IMR-90 (cell line): ENCODE results near the gene FALEC.

Experiments used
- ELK1 ChIP-seq: fragments of 150-350 bp; IDR thresholded peaks from 2 replicates; pipeline ENCODE4 v1.6.1; 2016; ENCODE audit warnings: low read depth, mild to moderate bottlenecking, low read length, moderate library complexity, borderline replicate concordance
- MAFK ChIP-seq: IDR thresholded peaks from 2 replicates; pipeline ENCODE4 v1.6.1; 2012; ENCODE audit warnings: low read depth, low read length, improper control_type of control experiment
- MAZ ChIP-seq: IDR thresholded peaks from 2 replicates; pipeline ENCODE4 v1.6.1; 2012; ENCODE audit warnings: low read depth, mild to moderate bottlenecking, low read length, improper control_type of control experiment, moderate library complexity, borderline replicate concordance
- NFE2L2 ChIP-seq: fragments of 150-350 bp; IDR thresholded peaks from 2 replicates; pipeline ENCODE4 v1.6.1; 2016; ENCODE audit warnings: low read depth, mild to moderate bottlenecking, low read length
- POLR2A ChIP-seq: IDR thresholded peaks from 2 replicates; pipeline ENCODE4 v1.6.1; 2012; ENCODE audit warnings: mild to moderate bottlenecking, low read depth, low read length
- TF ChIP-seq, protein P1 (sequence below): conservative IDR thresholded peaks from 2 replicates; pipeline ENCODE4 v1.5.1; 2012; ENCODE audit warnings: mild to moderate bottlenecking, low read depth, low read length, improper control_type of control experiment

GRCh38 chr1:150567717-150568593 lies 52.4 kb downstream of the FALEC start:
- TF ChIP-seq NFE2L2 (0 out of 2 replicates have a peak, but pooled peaks have one; percentile 16), ELK1 (no peak), POLR2A (peak; percentile 61), MAFK (no peak), MAZ (peak; percentile 67; the same call in 1 of the 2 replicates)
- TF ChIP-seq, protein P1, sequence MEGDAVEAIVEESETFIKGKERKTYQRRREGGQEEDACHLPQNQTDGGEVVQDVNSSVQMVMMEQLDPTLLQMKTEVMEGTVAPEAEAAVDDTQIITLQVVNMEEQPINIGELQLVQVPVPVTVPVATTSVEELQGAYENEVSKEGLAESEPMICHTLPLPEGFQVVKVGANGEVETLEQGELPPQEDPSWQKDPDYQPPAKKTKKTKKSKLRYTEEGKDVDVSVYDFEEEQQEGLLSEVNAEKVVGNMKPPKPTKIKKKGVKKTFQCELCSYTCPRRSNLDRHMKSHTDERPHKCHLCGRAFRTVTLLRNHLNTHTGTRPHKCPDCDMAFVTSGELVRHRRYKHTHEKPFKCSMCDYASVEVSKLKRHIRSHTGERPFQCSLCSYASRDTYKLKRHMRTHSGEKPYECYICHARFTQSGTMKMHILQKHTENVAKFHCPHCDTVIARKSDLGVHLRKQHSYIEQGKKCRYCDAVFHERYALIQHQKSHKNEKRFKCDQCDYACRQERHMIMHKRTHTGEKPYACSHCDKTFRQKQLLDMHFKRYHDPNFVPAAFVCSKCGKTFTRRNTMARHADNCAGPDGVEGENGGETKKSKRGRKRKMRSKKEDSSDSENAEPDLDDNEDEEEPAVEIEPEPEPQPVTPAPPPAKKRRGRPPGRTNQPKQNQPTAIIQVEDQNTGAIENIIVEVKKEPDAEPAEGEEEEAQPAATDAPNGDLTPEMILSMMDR: no peak
